ENCODE data around the gene PLA2G2D.

Gene PLA2G2D

DNA sequence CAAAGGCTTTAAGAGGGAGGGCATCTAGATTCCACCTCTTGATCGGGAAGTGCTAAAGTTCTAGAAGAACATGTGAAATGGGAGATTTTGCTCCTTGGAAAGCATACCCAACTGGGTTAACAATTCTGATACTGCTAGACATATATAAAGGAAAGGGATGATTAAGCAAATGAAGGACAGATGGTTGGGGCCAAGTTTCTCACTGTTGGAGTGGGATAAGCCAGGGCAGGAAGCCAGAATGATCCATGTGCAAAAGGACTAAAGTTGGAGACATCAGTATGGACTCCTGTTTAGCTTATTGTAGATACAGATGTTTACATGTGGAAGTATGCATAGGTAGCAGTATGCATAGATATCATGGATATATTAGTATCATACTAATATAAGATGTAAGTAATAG, 32.5 kb downstream of the PLA2G2D start:
- DNase-seq (ENCODE audit: low read depth): no peak

DNA sequence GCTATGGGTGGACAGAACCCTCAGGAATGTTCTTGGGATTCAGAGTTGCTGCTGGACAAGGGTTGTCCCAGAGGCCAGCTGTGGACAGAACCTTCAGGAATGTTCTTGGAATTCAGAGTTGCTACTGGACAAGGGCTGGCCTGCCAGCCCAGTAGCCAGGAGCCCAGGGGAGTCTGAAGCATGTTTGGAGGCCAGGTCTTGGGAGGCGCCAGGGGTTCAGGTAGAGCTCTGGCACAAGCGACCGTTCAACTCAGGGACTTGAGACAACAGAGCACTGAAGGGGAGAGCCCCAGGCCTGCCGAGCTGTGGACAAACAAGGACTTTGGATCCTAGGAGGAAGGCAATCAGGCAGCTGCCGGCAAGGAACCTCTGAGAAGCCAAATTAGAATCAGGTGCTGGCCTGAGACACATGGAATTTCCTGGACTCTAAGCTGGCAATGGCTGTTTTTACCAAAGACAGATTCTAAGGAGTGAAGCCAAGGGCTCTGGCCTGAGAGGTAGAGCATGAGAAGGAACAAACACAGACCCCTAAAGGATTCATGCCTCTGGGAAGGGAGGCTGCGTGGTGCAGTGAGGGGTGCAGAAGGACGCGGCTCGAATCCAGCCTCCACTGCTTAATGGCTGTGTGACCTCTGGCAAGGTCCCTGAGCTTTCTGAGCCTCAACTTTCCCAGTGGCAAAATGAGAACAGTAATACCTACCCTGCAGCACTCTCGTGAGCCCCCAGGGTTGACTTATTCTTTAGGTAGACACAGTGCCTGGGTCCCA, 36.0 kb downstream of the PLA2G2D start:
- DNase-seq (ENCODE audit: low read depth): no peak

DNA sequence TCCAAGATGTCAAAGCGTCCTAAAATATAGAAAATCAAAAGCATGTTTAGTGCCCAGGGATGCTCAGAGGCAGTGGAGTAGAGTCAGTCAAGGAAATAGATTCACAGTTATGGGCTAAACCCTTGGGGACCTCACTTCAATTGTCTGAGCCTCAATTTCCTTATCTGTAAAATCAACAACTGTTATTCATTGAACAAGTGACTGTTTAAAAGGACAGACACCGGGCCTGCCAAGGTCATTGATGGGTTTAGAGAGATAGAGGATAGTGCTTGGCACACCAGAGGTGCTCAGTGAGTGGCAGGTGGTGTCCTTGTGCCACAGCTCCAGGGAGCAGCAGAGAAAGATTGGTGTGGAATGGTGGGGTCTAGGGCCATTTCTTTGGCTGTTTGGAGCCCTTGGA, 36.6 kb downstream of the PLA2G2D start:
- no peak for DNase-seq (ENCODE audit: low read depth)

DNA sequence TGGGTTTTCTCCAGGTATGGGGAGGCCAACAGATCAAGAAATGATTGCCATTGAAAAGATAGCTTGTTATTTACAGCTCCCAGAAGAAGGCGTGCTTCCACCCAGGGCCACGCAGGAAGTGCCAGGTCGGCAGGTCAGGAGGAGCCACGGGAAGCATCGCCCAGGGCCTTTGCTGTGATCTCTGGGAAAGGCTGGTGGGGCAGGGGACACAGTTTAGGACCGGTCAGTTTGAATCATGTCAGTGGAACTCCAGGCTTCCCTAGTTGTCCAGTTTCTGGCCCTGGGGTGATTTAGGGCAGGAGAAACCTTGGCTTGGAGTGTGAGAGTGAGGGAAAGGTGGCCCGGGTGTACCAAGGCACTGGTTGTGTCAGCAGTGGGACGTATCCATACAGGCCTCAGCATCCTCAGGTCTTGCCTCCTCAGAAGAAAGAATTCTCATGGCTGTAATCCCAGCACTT, 38.0 kb downstream of the PLA2G2D start:
- no peak for DNase-seq (ENCODE audit: low read depth)

DNA sequence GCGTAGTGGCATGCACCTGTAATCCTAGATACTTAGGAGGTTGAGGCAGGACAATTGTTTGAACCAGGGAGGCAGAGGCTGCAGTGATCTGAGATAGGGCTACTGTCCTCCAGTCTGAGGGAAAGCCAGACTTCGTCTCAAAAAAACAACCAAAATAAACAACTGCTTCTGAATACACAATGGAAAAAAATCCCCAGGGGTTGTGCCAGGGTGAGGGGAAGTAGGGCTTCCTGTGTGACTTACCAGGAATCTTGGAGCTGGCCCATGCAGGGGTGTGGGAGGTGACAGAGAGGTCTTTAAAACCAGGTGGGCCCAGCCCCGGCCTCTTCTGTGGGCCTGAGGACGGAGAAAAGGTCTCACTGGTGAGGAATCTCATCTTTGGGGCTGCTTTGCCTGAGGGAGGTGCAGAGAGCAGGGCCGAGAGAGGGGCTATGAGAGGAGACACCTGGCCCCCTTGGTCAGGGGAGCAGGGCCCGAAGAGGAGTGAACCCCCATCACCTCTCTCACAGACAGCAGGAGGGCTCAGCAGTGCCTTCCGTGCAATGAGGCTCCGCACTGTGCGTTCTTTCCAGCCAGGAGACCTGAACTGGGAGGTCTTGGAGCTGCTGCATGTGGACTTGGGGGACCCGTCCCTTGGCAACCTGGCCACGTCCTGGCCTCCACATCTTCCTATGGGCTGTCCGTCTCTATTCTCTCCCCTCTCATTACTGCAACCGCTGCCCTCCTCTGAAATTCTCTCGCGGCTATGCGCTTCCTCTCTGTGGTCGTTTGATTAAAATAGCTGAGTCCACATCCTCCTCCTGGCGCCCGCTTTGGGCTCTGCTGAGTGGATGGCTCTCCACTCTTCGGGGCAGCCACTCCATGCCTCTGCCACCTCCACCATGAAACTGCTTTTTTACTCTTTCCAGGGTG, 38.6 kb downstream of the PLA2G2D start:
- no peak for DNase-seq (ENCODE audit: low read depth)

DNA sequence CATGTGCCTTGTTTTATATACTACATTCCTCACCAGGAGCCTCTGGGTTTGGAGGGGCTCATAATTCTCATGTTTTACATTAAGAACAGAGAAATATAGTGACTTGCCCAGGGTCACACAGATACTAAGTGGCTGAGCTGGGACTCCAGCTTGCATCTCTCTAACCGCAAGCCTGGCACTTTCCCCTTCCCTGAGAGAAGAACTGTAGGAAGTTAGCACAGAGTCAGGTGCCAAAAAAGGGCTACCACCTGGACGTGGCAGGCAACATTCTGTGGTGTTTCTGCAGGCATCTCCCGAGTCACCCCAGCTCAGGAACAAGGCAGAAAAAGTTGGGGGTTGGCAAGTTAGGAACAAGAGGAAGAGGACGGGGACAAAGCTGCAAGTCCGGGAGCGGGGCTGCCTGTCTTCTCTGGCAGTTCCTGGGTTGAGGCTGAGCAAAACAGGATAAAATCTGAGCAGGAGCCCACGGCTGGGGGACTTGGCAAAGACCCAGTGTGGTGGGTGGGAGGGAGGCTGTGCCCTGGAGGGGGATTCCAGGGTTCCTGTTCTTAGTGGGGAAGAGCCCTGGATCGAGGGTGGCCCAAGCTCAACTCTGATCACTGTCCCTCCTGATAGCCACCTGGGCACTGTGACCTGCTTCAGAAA, 39.6 kb downstream of the PLA2G2D start:
- DNase-seq (ENCODE audit: low read depth): no peak

DNA sequence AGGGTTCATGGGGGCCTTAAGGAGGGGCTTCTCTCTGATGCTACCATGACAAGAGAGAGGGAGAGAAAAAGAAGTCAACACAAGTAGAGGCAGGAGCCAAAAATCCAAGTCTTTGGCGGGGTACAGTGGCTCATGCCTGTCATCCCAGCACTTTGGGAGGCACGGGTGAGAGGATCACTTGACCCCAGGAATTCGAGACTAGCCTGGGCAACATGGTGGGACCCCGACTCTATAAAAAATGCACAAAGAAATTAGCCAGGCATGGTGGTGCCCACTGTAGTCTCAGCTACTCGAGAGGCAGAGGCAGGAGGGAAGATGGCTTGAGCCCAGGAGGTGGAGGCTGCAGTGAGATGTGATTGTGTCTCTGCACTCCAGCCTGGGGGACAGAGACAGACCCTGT, 40.6 kb downstream of the PLA2G2D start:
- DNase-seq (ENCODE audit: low read depth): no peak

DNA sequence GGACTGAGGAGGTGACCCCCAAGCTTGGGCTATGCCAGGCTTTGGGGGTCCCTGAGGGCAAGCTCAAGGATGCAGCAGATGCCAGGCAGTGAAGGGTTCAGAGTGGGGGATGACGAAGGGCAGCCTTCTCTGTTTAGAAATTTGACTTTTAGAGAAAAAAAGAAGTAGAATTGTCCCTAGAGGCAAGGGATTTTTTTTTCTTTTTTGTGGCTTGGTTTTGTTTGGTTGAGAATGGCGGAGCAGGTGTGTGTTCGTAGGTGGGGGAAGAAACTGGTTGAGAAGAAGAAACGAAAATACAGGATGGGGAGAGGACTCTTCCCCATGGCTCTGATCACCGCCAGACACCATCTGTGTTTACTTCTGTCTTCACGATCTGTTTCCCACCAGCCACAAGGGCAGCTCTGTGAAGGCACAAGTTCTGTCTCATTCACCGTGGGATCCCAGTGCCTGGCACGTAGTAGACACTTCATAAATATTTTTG, 41.1 kb downstream of the PLA2G2D start:
- DNase-seq (ENCODE audit: low read depth): no peak

DNA sequence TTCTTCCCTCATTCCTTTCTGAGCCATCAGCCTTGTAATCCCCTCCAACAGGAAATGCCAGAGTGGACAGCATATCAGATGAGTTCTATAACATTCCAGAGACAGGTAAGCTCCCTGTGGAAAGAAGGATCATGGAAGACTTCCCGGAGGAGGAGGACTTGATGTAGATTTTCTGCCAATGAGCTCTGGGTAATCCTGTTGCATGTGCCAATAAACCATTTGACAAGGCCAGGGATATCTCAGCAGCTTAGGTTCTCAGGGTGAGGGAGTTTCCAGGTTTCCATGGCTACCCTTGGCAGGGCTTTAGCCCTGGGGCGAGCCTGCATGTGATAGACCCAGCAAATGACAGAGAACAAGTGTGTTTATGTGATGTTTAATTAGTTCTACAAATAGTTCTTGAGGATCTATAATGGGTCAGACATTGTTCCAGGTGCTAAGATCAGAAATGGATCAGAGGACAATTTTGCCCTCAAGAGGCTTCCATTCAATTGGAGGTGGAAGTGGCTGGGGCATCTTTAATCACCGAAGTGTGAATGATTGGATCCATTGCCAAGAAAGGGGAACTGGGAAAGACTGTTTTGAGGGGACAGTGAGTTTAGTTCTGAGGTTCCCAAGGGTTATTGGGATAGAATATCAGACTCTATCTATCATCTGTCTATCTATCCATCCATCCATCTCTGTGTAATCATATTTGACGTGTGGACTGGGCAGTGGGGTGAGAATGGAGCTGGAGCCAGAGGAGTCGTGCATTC, 42.5 kb downstream of the PLA2G2D start:
- no peak for DNase-seq (ENCODE audit: low read depth)

DNA sequence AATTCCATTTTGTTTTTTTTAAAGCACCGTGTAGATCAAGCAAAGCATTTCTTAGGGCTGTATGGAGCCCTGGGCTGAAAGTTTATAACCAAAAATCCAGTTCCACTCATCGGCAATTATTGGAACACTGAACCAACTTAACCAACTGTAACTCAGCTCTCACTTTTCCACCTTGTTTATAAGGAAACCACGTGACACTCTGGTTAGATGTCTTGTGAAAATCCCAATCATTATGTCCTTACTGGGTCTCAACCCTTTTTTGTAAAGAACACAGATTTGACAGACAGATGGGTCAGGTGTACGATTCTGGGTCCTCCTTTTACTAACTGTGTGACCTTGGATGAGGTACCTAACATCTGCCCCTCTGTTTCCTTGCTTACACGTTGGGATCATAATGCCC, 43.1 kb downstream of the PLA2G2D start:
- DNase-seq (ENCODE audit: low read depth): no peak

DNA sequence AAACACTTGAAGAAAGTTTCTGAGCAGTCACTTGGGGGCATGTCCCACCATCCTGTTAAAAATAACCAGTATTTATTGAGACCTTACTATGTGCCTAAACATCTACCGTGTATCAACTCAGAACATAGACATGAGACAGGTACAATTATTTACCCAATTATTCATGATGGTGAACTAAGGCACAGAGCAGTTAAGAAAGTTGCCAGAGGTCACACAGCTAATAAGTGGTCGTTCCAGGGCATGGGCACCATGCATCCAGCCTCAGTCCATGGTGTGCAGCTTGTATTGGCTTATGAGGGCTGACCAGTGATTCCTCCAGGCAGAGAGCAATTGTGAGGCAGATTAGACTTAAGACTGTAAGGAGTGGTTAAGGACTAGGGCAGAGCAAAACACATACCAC, 44.0 kb downstream of the PLA2G2D start:
- DNase-seq (ENCODE audit: low read depth): no peak

DNA sequence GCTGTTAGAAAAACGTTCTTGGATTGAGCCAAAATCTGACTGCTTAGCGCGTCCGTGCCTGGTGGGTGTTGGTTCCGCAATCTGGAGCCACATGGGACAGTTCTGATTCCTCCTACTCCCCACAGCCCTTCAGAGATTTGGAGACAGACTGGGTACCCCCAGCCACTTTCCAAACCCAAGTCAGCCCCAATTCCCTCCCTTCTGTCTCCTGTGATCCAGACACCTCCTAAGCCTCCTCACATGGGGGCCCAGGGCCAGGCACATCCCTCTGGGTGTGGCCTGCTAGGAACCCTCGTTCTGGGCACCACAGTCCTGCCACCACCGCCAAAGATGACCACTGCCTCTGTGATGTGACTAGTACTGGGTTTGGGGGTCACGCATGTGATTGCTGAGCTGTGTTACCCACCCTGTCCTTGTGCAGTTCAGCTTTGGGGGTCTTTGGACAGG, 44.6 kb downstream of the PLA2G2D start:
- no peak for DNase-seq (ENCODE audit: low read depth)

DNA sequence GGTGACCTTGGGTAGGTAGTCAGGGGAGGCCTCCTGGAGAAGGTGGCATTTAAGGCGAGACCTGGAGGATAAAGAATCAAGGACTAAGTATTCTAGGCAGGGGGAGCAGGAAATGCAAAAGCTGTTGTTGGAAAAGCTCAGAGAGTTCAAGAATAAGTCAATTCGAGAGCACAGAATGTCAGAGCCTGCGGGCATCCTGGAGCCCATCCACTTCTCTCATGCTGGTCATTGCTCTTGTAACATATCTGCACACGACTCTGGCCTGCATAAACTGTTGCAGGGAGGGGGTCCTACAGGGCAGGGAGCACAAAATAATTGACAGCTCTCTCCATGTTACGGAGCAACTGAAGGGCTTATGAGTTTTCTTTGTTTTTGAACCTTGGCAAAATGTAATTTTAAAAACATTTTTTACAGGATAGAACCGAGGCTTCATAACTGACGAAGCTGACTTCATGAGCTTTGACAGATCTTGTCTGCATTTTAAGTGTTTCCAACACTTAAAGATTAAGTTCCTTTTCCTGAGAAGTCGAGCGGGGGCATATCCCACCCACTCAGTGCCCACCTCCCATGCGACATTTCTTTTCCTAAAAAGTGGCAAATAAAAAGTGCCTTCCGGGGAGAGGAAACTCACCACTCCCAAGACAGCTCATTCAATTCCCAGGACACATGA, 45.1 kb downstream of the PLA2G2D start:
- DNase-seq (ENCODE audit: low read depth): no peak

DNA sequence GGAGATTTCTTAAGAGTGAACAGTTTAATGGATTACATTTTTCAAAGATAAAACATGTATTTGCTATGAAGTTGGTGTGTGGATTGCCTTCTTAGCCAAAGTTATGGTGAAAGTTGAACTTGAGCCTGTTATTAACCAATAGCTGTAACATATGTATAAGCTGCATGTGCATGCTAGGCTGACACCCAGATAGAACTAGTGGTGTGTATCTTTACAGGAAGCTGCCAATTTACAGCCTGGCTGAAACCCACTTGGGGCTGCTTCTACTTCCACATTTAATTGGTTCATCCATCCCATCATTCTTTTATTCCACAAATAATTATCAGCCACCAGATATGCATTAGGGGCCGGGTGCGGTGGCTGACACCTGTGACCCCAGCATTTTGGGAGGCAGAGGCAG, 46.1 kb downstream of the PLA2G2D start:
- DNase-seq (ENCODE audit: low read depth): no peak

DNA sequence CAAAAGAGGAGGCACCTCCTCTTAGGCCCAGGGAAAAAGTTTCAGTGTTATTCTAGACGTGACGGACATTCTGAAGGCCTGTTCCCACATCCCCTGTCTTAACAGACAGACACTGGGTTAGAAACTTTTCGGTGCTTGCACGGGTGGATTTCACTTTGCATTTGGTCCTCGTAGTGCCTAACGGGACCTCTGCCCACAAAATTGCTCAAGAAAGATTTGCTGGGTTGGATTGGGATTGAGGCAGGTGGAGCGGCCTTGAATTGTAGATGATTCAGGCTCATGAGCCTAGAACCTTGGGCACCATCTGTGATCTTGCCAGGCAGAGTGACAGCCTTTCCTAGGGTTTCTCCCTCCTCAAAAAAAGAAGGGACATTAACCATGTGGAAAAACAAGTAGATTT, 46.6 kb downstream of the PLA2G2D start:
- DNase-seq (ENCODE audit: low read depth): no peak

DNA sequence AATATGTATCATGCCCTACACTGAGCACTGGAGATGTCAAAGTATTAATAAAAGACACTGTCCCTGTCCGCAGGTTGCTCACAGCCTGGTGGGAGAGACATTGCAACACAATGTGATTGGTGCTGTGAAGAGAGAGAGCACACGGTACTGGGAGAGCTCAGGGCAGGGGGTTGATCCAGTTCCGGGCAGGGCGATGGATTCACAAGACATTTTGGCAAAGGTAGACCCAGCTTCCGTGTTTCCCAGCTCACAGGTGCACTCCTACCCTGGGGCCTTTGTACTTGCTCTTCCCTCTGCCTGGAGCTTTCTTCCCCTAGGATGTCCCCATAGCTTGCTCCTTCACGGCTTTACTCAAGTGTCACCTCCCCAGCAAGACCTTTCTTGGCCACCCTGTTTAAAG, 47.9 kb downstream of the PLA2G2D start:
- no peak for DNase-seq (ENCODE audit: low read depth)

DNA sequence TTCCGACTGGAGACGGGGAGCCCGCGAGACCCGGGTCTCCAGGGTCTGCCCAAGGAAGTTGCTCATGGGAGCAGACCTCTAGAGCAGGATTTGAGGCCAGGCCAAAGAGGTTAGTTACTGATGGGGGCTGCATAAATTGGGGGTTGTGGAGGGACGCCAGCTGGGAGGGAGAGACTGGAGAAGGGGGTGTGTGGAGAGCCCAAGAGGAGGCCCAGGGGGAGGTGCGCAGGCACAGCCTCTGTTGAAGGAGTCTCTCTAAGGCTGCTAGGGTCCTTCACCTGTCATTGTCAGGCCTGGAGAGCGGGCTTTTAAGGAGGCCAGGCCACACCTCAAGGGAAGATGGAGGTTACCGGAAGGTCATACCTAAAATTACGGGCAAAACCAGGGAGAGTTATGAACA, 49.0 kb downstream of the PLA2G2D start:
- no peak for DNase-seq (ENCODE audit: low read depth)

DNA sequence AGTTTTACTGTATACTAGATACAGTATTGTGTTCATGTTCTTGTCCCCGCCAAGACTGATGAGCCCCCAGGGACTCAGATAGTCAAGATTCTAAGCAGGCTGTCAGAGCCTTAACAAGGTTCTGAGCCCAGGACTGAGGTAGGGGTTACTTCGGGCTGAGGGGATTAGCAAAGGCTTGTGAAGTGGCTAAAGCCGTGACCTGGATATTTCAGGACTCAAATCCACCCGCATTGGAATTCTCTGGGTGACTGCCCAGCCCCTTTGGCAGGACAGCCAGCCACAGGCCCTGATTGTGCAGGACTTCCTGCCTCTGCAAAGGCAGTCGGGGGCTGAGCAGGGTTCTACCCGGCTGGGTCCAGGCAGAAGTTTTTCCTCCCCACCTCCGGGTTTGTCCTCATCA, 49.5 kb downstream of the PLA2G2D start, which contains the start of gene PLA2G5:
TSS of gene PLA2G5 (plus strand) at position 321 of the 400 bp plus-strand sequence. CDS start 14,637 bp downstream, outside the sequence.
- DNase-seq (ENCODE audit: low read depth): peak; percentile 18

DNA sequence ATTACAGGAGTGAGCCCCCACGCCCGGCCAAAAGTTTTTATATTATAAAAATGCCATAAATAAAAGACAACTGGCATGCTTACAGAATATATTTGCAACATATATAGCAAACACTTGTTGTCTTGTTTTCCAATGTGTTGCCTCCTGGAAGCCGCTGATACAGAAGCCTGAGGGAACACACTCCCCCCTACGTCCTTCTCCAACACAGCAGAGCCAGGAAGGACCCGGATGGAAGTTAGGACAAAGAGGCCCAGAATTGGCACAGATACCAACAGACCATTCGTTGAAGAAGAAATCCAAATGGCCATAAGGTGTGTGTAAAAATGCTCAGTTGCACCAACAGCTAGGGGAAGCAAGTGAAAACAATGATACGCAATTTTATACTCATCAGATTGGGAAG, 50.6 kb downstream of the PLA2G2D start:
- DNase-seq (ENCODE audit: low read depth): no peak

DNA sequence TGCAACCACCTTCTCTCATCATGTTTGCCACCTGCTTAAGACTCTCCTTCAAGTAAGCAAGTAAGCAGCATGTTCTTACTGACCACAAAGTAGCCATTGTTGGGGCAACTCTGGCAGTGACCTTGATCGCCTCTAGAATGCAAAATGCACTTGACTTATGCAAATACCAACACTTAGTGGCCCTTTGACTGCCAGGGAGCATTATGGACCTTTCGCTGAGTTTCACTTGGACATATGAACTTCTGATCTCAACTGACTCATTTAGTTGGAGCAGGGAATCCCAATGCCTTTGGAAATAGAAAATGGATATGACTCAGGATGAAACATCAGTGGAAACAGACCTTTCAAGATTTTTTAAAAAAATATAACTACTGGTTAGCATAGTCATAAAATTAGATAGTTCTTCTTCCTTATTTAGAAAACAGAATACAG, 55.5 kb downstream of the PLA2G2D start:
- DNase-seq (ENCODE audit: low read depth): peak; percentile 67

Data from amniotic epithelial cell (primary cell).